Left ventricle myocardium inferior (tissue), 1 donor: ENCODE results near the gene POLR2J. TPM values are rescaled to one million over a fixed set of nuclear protein-coding genes. Genes with fewer than 3 reads are reported as not detected.
"Not testable (repeated sequence)": the region's sequence is repeated elsewhere in the genome, so short reads cannot be mapped to it uniquely, and the experiment has no call there.

Experiments used
- DNase-seq: peaks from one replicate; pipeline ENCODE4 v3.0.0-alpha.2; 2020
- H3K27ac ChIP-seq: fragments of 200-600 bp; replicated peaks from 2 replicates; pipeline ENCODE4 v1.8.0; 2021
- H3K27me3 ChIP-seq: fragments of 200-600 bp; 2 replicates; pipeline ENCODE4 v1.8.0; 2021; ENCODE audit warnings: low read depth
- H3K36me3 ChIP-seq: fragments of 200-600 bp; 2 replicates; pipeline ENCODE4 v1.8.0; 2021
- H3K4me1 ChIP-seq: fragments of 200-600 bp; 2 replicates; pipeline ENCODE4 v1.8.0; 2021
- H3K4me3 ChIP-seq: fragments of 200-600 bp; 2 replicates; pipeline ENCODE4 v1.8.0; 2021; ENCODE audit warnings: mild to moderate bottlenecking, moderate library complexity
- H3K9me3 ChIP-seq: fragments of 200-600 bp; replicated peaks from 2 replicates; pipeline ENCODE4 v1.8.0; 2021
- intact Hi-C: fragments of 100-400 bp; cut with micrococcal nuclease; formaldehyde crosslinking; loops from one replicate; pipeline ENCODE4 v1.11.0; 2022
- total RNA-seq: library from RNA; stranded (reverse); fragmentation: NEBNext Ultra II Directional; extraction: Animal tissue kit (Norgen Biotek cat#: 25700); gene quantifications from one replicate; pipeline ENCODE4 v1.2.1, GENCODE V29; 2021
- donor health status: DM: no; HTN: yes; CAD: no; lungs with severe emphysema.

POLR2J gene
- total RNA-seq, 1 donor from 2014 or later: 55.8 TPM

DNA sequence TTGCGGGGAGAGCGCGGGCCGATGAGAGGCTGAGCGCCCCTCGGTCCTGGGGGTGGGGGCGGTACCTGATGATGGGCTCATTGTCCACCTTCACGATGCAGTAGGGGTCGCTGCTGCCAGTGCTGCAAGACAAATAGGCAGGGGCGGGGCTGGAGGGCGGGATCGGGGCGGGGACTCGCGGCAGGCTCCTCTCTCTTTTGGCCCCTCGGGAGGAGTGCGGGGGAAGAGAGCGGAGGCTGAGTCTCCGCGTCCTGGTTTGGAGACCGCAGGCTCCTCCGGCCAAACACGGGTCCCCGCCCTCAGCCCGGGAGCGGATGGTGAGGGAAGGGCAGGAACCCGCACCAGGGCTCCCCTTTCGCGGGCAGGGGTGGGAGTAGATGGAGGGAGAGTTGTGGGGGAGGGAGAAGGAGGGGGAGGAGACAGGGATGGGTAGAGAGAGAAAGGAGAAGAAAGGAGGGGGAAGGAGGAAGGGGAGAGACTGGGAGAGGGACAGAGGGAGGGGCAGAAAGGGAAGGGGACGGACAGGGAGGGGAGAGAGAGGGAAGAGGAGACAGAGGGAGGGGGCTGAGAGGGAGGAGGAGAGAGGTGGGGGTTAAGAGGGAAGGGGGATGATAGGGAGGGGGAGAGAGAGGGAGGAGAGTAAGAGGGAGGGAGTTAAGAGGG lies 33.3 kb upstream of the POLR2J start:
- H3K9me3 ChIP-seq, H3K4me1 ChIP-seq, H3K27ac ChIP-seq, H3K36me3 ChIP-seq, H3K4me3 ChIP-seq, DNase-seq, H3K27me3 ChIP-seq, intact Hi-C loops: not testable (repeated sequence)

DNA sequence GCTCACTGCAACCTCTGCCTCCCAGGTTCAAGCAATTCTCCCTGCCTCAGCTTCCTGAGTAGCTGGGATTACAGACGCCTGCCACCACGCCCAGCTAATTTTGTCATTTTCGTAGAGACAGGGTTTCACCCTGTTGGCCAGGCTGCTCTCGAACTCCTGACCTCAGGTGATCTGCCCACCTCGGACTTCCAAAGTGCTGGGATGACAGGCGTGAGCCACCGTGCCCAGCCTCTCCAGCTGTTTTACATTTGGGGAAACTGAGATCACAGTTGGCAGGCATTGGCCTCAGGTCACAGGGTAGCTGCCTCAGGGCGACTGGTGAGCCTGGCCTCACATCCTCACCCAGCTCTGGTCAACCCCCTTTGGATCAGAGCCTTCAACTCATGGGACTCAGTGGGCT lies 31.9 kb upstream of the POLR2J start:
- H3K27me3 ChIP-seq, H3K36me3 ChIP-seq, H3K4me1 ChIP-seq, intact Hi-C loops, H3K27ac ChIP-seq, H3K9me3 ChIP-seq, H3K4me3 ChIP-seq: not testable (repeated sequence)
- peak; percentile 13 for DNase-seq

- DNase-seq: peak; percentile 15
- H3K4me3 ChIP-seq, intact Hi-C loops, H3K27me3 ChIP-seq, H3K9me3 ChIP-seq, H3K4me1 ChIP-seq, H3K36me3 ChIP-seq, H3K27ac ChIP-seq: not testable (repeated sequence)
Measured at GRCh38 chr7:102507410-102508088, 28.8 kb upstream of the POLR2J start.

- H3K4me3 ChIP-seq, intact Hi-C loops, H3K4me1 ChIP-seq, H3K9me3 ChIP-seq, H3K36me3 ChIP-seq, H3K27me3 ChIP-seq, H3K27ac ChIP-seq: not testable (repeated sequence)
- DNase-seq: peak; percentile 10
Measured at GRCh38 chr7:102505298-102506185, 26.8 kb upstream of the POLR2J start.

DNA sequence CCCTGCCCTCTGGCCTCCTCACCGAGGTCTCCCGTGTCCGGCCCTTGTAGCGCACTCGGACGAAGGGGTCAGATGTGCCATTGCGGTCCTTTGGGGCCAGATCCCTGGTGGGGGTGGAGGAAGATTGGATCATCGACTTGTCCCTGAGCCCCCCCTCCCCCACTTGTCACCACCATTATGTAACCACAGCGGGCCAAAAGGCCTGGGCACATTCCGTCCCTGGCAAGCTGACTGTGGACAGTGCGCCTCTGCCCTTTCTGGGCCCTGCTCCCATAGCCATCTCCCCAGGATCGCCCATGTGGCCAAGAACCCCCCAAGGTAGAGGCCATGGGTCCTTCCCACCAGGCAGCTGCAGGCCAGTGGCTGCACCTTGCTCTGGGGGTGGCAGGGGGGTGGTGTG lies 24.4 kb upstream of the POLR2J start:
- H3K27ac ChIP-seq, H3K27me3 ChIP-seq, H3K4me1 ChIP-seq, DNase-seq, H3K4me3 ChIP-seq, H3K36me3 ChIP-seq, H3K9me3 ChIP-seq, intact Hi-C loops: not testable (repeated sequence)

DNA sequence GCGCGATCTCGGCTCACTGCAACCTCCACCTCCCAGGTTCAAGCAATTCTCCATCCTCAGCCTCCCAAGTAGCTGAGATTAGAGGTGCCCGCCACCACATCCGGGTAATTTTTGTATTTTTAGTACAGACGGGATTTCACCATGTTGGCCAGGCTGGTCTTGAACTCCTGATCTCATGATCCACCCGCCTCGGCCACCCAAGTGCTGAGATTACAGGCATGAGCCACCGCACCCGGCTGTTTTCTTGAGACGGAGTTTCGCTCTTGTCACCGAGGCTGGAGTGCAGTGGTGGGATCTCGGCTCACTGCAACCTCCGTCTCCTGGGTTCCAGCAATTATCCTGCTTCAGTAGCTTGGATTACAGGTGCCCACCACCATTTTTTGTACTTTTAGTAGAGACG lies 19.6 kb upstream of the POLR2J start:
- H3K9me3 ChIP-seq, H3K4me1 ChIP-seq, H3K27ac ChIP-seq, DNase-seq, H3K36me3 ChIP-seq, H3K4me3 ChIP-seq, intact Hi-C loops, H3K27me3 ChIP-seq: not testable (repeated sequence)

DNA sequence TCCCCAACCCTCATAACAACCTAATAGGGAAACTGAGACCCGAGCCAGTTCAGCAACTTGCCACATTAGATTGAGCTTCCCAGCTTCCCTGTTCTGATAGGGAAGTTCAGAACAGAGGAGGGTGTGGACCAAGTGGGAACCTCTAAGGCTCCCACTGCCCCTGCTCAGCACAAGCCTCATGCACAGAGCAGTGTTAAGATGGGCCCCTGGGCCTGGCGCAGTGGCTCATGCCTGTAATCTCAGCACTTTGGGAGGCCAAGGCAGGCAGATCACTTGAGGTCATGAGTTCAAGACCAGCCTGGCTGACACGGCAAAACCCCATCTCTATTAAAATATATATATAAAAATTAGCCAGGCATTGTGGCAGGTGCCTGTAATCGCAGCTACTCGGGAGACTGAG lies 18.6 kb upstream of the POLR2J start:
- H3K9me3 ChIP-seq, H3K4me3 ChIP-seq, intact Hi-C loops, DNase-seq, H3K4me1 ChIP-seq, H3K27me3 ChIP-seq, H3K27ac ChIP-seq, H3K36me3 ChIP-seq: not testable (repeated sequence)

GRCh38 chr7:102496861-102497260 lies 18.1 kb upstream of the POLR2J start:
- intact Hi-C loops, H3K4me3 ChIP-seq, H3K27me3 ChIP-seq, H3K9me3 ChIP-seq, H3K27ac ChIP-seq, H3K4me1 ChIP-seq, DNase-seq, H3K36me3 ChIP-seq: not testable (repeated sequence)

- intact Hi-C loops, H3K4me3 ChIP-seq, H3K36me3 ChIP-seq, H3K4me1 ChIP-seq, H3K9me3 ChIP-seq, DNase-seq, H3K27ac ChIP-seq, H3K27me3 ChIP-seq: not testable (repeated sequence)
Measured at GRCh38 chr7:102494473-102495149, 15.9 kb upstream of the POLR2J start.

DNA sequence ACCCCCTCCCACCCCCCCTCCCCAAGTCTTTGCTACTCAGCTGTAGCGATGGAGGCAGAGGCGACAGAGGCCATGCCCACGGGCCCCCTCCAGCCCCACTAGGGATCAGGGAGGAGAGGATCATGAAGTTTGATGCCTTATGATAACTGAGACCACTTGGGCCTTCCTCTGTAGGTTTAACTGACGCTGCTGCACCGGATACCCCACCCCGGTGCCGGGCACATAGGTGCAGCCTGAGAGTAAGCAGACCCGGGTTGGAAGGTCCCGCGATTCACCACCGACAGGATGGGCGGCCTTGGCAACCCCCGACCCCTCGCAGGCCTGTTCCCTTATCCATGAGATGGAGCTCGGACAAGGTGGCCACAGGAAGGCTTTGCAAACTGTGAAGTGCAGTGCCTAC lies 15.3 kb upstream of the POLR2J start:
- H3K36me3 ChIP-seq, intact Hi-C loops, H3K27ac ChIP-seq, H3K9me3 ChIP-seq, DNase-seq, H3K27me3 ChIP-seq, H3K4me1 ChIP-seq: not testable (repeated sequence)
- peak overlapping the region; percentile 50 for H3K4me3 ChIP-seq

DNA sequence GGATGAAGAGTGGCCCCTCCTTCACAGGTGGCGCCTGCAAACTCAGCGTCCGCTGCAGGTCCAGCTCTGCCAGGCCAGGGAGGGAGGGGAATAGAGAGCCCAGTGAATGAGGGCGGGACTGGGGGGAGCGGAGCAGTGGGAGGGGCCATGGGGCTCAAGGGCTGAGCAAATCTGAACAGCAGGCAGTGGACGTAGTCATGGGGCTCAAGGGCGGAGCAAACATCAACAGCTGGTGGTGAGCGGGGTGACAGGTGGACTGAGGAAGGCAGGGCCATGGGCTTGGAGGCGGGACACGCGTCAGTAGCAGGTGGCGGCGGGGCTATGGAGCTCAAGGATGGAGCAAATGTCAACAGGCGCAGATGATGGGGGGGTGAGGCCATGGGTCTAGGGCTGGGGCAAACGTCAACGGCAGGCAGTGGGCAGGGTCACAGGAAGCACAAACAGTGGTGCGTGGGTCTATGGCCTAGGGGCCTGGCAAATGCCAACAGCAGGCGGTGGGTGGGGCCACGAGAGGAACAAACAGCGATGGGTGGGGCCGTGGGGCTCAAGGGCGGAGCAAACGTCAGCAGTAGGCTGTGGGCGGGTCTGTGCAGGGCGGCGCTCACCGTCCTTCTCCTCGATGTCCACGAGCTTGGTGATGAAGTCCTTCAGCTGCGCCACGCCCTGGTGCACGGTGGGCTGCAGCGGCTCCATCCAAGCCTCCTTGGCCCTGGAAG lies 14.7 kb upstream of the POLR2J start:
- intact Hi-C loops, H3K9me3 ChIP-seq, H3K4me1 ChIP-seq, H3K27me3 ChIP-seq, H3K27ac ChIP-seq, H3K4me3 ChIP-seq, DNase-seq, H3K36me3 ChIP-seq: not testable (repeated sequence)

- H3K27me3 ChIP-seq, H3K36me3 ChIP-seq, intact Hi-C loops, H3K4me1 ChIP-seq, H3K9me3 ChIP-seq, H3K27ac ChIP-seq, H3K4me3 ChIP-seq: not testable (repeated sequence)
- DNase-seq: peak; percentile 25
Measured at GRCh38 chr7:102490529-102491075, 11.9 kb upstream of the POLR2J start.

GRCh38 chr7:102484317-102484716 lies 5.6 kb upstream of the POLR2J start:
- H3K4me3 ChIP-seq, DNase-seq, H3K9me3 ChIP-seq, H3K27me3 ChIP-seq, H3K27ac ChIP-seq, H3K36me3 ChIP-seq, intact Hi-C loops, H3K4me1 ChIP-seq: not testable (repeated sequence)
